ENCODE results near the gene SMG6. TPM values are rescaled to one million over a fixed set of nuclear protein-coding genes. Genes with fewer than 3 reads are reported as not detected.

SMG6 gene
- total RNA-seq, 1 donor, result 42.7 TPM

DNA sequence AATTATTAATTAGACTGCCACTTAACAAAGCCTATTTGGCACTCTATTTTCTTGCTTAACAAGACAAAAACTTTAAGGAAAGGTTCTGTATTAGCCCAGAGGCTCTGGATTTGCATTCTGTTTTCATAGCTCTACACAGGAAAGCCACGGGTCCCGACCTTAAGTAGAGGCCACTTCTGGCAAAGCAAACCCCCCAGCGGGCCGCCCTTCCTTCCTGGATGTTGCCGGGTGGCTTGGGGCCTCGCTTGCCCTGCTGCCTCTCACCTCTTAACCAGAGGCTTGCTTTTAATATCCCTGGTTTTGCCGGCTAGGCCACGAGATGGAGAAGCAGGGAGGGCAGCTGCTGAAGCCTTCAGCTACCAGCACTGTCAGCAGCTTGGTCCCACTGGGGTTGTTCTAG, 282.9 kb downstream of the SMG6 start:
- Histone ChIP-seq H3K4me2 (ENCODE audit: insufficient read depth, low read length) (no peak overlapping the region), H3K36me3 (ENCODE audit: insufficient read depth, low read length) (no peaks in the 10 kb centered on the region), H3K27me3 (ENCODE audit: insufficient read depth, low read length) (peaks cover 55% of the 10 kb centered on the region)

GRCh38 chr17:2019723-2020122, 283.9 kb downstream of the SMG6 start:
- H3K27me3 ChIP-seq (ENCODE audit: insufficient read depth, low read length), result peaks cover 49% of the 10 kb centered on the region
- H2AFZ ChIP-seq (ENCODE audit: low read length), result no peak overlapping the region
- H4K20me1 ChIP-seq (ENCODE audit: insufficient read depth, low read length), result no peaks in the 10 kb centered on the region
- no peak for TF ChIP-seq CTCF (IDR thresholded peaks at IDR 0.05; ENCODE audit: extremely low read depth, low read depth, low read length)
- no peak overlapping the region for H3K4me3 ChIP-seq (ENCODE audit: insufficient read depth, low read length)
- no peak overlapping the region for H3K27ac ChIP-seq (ENCODE audit: low read depth, low read length)
- no peaks in the 10 kb centered on the region for H3K9me3 ChIP-seq (ENCODE audit: low read depth, low read length)
- peaks cover 6% of the 10 kb centered on the region for H3K4me1 ChIP-seq (ENCODE audit: insufficient read depth, low read length)
- no peak for DNase-seq (ENCODE audit: insufficient read length, low spot score, missing footprints)
- no peaks in the 10 kb centered on the region for H3K79me2 ChIP-seq (ENCODE audit: insufficient read depth, low read length)
- H3K4me2 ChIP-seq (ENCODE audit: insufficient read depth, low read length), result no peak overlapping the region
- H3K36me3 ChIP-seq (ENCODE audit: insufficient read depth, low read length), result no peaks in the 10 kb centered on the region

More for the DNA sequence above, 282.9 kb downstream of the SMG6 start:
- Histone ChIP-seq H3K79me2 (ENCODE audit: insufficient read depth, low read length) (no peaks in the 10 kb centered on the region), H3K4me1 (ENCODE audit: insufficient read depth, low read length) (peaks cover 7% of the 10 kb centered on the region), H4K20me1 (ENCODE audit: insufficient read depth, low read length) (no peaks in the 10 kb centered on the region), H3K27ac (ENCODE audit: low read depth, low read length) (no peak overlapping the region), H2AFZ (ENCODE audit: low read length) (no peak overlapping the region), H3K9me3 (ENCODE audit: low read depth, low read length) (no peaks in the 10 kb centered on the region), H3K4me3 (ENCODE audit: insufficient read depth, low read length) (no peak overlapping the region)
- TF ChIP-seq CTCF (IDR thresholded peaks at IDR 0.05; ENCODE audit: extremely low read depth, low read depth, low read length), result no peak
- no peak for DNase-seq (ENCODE audit: insufficient read length, low spot score, missing footprints)

- H3K4me3 ChIP-seq (ENCODE audit: insufficient read depth, low read length), result no peak overlapping the region
- no peak for TF ChIP-seq CTCF (IDR thresholded peaks at IDR 0.05; ENCODE audit: extremely low read depth, low read depth, low read length)
- no peak overlapping the region for H3K27ac ChIP-seq (ENCODE audit: low read depth, low read length)
- peaks cover 41% of the 10 kb centered on the region for H3K27me3 ChIP-seq (ENCODE audit: insufficient read depth, low read length)
- H3K36me3 ChIP-seq (ENCODE audit: insufficient read depth, low read length), result no peaks in the 10 kb centered on the region
- no peaks in the 10 kb centered on the region for H3K79me2 ChIP-seq (ENCODE audit: insufficient read depth, low read length)
- no peak for DNase-seq (ENCODE audit: insufficient read length, low spot score, missing footprints)
- peaks cover 3% of the 10 kb centered on the region for H3K4me1 ChIP-seq (ENCODE audit: insufficient read depth, low read length)
- H4K20me1 ChIP-seq (ENCODE audit: insufficient read depth, low read length), result no peaks in the 10 kb centered on the region
- no peak overlapping the region for H3K4me2 ChIP-seq (ENCODE audit: insufficient read depth, low read length)
- H3K9me3 ChIP-seq (ENCODE audit: low read depth, low read length), result no peaks in the 10 kb centered on the region
- H2AFZ ChIP-seq (ENCODE audit: low read length), result no peak overlapping the region
These were observed 284.7 kb downstream of the SMG6 start for GRCh38 chr17:2018716-2019510.

- no peak overlapping the region for H2AFZ ChIP-seq (ENCODE audit: low read length)
- H3K36me3 ChIP-seq (ENCODE audit: insufficient read depth, low read length), result no peaks in the 10 kb centered on the region
- H4K20me1 ChIP-seq (ENCODE audit: insufficient read depth, low read length), result no peaks in the 10 kb centered on the region
- TF ChIP-seq CTCF (IDR thresholded peaks at IDR 0.05; ENCODE audit: extremely low read depth, low read depth, low read length), result no peak
- H3K79me2 ChIP-seq (ENCODE audit: insufficient read depth, low read length), result no peaks in the 10 kb centered on the region
- H3K9me3 ChIP-seq (ENCODE audit: low read depth, low read length), result no peaks in the 10 kb centered on the region
- H3K27me3 ChIP-seq (ENCODE audit: insufficient read depth, low read length), result peaks cover 28% of the 10 kb centered on the region
- H3K4me2 ChIP-seq (ENCODE audit: insufficient read depth, low read length), result no peak overlapping the region
- no peak overlapping the region for H3K4me3 ChIP-seq (ENCODE audit: insufficient read depth, low read length)
- peaks cover 8% of the 10 kb centered on the region for H3K4me1 ChIP-seq (ENCODE audit: insufficient read depth, low read length)
- H3K27ac ChIP-seq (ENCODE audit: low read depth, low read length), result no peak overlapping the region
- DNase-seq (ENCODE audit: insufficient read length, low spot score, missing footprints), result no peak
These were observed 286.2 kb downstream of the SMG6 start for GRCh38 chr17:2017274-2017941.

All from osteoblast (primary cell).